ENCODE results near the gene ZNF416.
A peak's percentile ranks its signal among the peaks of the same experiment; 100 is the strongest.

Gene ZNF416

DNA sequence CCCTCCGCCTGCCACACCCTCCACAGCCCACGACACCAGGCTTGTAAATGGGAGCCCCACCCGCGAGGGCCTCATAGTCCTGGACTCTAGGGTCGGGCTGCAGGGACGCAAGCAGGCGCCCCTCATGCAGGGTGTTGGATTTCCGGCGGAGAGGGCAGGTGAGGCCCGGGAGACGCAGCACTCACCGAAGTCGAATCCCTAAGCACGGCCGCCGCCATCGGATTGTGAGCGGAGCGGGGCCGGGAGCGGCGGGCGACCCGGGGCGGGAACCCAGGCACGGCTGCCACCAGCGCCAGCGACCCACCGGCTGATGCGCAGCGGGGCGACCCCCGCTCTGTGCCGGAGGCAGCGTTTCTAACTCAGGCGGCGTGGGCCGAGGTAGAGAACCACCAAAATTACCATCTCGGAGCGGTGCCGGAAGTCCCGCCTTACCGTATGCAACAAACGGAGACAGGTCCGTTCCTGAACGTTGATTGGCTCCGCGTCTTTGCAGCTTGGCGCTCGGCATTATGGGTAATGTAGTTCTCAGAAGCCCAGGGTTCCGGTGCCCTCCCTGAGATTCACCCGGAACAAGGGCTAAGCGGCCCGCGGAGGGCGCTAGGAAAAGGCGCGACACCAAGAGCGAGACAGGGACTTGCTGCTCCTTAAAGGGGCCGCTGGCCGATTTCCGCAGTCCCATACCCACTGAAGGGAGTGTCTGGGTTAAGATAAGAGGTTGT is at the start of gene ZNF416:
Gene ZNF416 (minus strand): TSS at position 425 of the 719 bp plus-strand sequence. CDS start 207 bp downstream, at position 218.
- DNase-seq (ENCODE audit: low read depth) = peak; percentile 85

GRCh38 chr19:57623091-57623490 is 44.4 kb upstream of the ZNF416 start:
- no peak for DNase-seq (ENCODE audit: low read depth)

- DNase-seq (ENCODE audit: low read depth) = no peak
These were observed 42.1 kb upstream of the ZNF416 start for GRCh38 chr19:57620673-57621348.

DNA sequence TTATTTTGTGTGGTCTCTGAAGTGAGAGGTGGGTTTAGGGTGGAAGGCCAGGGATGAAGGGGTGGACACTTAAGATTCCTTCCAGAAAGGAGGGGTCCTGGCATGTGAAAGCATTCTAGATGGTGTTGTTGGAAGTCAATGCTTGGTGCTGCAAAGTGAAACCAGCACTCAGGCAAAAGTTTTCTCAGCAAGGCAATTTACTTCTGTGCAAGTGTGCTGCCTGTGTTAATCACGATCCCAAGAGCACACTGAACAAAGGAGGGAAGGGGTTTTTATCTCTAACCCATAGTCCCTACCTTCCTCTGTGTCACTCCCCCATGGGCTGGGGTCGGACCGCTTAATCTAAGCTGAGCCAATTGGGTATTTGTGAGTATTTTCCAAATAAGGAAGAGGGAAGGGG is 36.6 kb upstream of the ZNF416 start:
- no peak for DNase-seq (ENCODE audit: low read depth)

GRCh38 chr19:57613941-57614743 is 35.4 kb upstream of the ZNF416 start, which contains the start of gene ZNF134:
TSS of gene ZNF134 (plus strand) at chr19:57614242. CDS start at chr19:57619469, 5,227 bp downstream.
- DNase-seq (ENCODE audit: low read depth) = peak; percentile 79

DNA sequence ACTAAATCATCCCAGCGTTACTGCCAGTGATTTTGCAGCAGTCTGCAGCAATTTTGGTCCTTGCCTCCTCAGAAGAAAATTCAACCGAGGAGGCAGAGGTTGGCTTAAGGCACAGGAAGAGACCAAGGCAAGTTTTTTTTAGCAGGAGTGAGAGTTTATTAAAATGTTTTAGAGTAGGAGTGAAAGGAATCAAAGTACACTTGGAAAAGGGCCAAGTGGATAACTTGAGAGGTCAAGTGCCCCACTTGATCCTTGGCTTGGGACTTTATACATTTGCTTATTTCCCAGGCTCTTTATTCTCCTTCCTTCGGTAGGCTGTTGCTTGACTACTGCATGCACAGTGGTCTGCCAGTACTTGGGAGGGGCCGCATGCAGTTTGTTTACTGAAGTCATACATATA is 32.4 kb upstream of the ZNF416 start:
- DNase-seq (ENCODE audit: low read depth) = no peak

DNA sequence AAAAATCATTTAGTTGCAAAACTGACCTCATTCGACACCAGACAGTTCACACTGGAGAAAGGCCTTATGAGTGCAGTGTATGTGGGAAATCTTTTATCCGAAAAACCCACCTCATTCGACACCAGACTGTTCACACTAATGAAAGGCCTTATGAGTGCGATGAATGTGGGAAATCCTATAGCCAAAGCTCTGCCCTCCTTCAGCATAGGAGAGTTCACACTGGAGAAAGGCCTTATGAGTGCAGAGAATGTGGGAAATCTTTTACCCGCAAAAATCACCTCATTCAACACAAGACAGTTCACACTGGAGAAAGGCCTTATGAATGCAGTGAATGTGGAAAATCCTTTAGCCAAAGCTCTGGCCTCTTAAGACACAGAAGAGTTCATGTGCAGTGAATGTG is 28.2 kb upstream of the ZNF416 start:
- no peak for DNase-seq (ENCODE audit: low read depth)

- DNase-seq (ENCODE audit: low read depth) = peak; percentile 71
These were observed 21.2 kb upstream of the ZNF416 start, which contains the start of gene ZNF530 for GRCh38 chr19:57599761-57600383. TSS of gene ZNF530 (plus strand) at chr19:57599885. CDS start at chr19:57604346, 4,461 bp downstream.

GRCh38 chr19:57599377-57599760 is 20.7 kb upstream of the ZNF416 start:
- DNase-seq (ENCODE audit: low read depth) = no peak

GRCh38 chr19:57587529-57587928 is 8.8 kb upstream of the ZNF416 start:
- no peak for DNase-seq (ENCODE audit: low read depth)

DNA sequence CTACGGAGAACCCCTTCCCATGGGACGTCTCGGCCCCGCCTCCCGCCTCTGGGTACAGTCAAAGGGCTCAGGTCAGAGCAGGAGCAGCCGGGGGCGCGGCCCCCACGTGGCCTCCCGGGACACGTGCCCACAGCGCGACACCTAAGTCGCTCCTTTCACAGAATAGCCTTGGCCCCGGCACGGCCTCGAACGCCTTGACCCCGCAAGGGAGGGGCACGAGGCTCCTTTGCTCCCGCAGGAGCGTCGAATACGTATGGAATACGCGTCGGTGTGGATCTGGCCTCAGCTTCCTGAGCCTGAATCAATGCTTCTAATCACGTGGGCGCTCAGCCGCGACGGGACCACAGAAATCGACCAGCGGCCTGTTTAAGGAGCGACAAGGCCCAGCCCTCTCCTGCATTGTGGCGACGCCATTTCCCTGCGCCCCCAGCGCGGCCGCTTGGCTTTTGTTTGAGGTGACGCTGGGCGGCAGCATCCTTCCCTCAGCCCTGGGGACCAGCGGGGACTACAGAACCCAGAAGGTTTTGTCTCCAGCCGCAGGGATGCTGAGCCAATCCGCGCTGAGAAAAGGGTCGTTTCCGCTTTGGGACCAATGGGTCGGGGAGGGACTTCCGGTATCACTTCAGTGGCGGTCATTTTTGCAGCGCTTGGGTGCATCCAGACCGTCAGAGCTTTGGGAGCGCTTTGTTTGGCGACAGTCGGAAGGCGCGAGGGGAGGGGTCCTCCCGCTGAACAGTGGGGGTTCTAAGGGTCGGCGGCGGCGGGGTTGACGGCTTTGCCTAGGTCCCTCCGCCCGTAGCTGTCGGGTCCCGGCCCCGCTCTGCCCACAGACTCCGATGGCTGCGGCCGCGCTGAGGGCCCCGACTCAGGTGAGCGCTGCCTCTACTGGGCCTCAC is 5.1 kb upstream of the ZNF416 start, which contains the start of gene ZIK1:
Gene ZIK1 (plus strand): TSS at position 625 of the 896 bp plus-strand sequence. CDS start 212 bp downstream, at position 837.
- peak; percentile 74 for DNase-seq (ENCODE audit: low read depth)

GRCh38 chr19:57583104-57583520 is 4.4 kb upstream of the ZNF416 start:
- DNase-seq (ENCODE audit: low read depth) = no peak

GRCh38 chr19:57576661-57577060 is 2.0 kb downstream of the ZNF416 start:
- DNase-seq (ENCODE audit: low read depth) = no peak

DNA sequence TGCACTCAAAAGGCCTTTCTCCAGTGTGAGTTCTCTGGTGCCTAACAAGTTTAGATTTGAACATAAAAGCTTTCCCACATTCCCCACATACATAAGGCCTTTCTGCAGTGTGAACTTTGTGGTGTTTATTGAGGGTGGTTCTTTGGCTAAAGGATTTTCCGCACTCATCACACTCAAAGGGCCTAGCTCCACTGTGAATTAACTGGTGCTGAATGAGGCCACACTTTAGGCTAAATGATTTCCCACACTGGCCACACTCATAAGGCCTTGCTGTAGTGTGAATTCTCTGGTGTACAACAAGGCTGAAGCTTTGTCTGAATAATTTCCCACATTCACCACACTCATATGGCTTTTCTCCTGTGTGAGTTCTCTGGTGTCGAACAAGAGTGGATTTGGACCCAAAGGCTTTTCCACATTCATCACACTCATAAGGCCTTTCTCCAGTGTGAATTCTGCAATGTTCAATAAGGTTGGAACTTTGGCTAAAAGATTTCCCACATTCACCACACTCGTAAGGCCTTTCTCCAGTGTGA is 6.2 kb downstream of the ZNF416 start:
- no peak for DNase-seq (ENCODE audit: low read depth)

- no peak for DNase-seq (ENCODE audit: low read depth)
These were observed 8.0 kb downstream of the ZNF416 start for GRCh38 chr19:57570707-57571106.

DNA sequence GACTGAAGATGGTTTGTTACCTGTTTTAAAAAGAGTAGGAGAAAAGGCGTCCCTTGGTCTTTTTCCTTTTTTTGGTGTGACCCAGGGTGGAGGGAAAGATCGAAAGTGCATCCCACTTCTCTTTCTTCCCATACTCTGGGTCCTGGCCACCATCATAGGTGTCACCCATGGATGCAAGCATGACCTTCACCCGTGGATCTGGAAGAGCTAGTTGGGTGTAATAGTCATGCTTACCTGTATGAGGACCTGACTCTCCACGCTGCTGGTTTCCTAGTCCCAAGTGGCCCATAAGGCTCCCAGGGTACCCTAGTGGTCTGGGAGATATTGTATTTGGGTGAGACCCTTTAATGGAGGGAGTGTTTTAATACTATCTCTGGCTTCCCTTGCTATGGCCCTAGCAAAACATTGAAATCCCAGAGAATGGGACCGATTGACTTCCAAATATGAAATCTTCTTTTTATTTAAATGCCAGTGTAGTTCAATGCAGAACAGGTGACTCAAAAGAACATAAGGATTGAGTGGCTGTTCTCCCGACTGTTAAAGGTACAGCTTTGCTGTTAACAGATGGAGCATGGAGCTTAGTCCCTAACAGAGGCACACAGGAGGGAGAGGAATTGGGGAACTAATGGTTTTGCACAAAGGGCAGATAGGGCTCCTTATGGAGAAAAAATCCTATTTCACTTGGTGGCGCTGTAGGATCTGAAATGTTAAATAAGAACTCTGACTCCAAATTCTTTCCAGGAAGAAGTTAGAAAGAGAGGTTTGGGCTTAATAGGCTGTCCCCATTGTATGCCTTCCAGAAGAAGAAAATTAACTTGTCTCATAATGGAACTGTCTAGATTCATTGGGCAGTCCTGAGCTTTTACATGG is 12.1 kb downstream of the ZNF416 start:
- DNase-seq (ENCODE audit: low read depth) = no peak

- DNase-seq (ENCODE audit: low read depth) = no peak
These were observed 15.2 kb downstream of the ZNF416 start for GRCh38 chr19:57563547-57563946.

GRCh38 chr19:57560049-57560491 is 18.6 kb downstream of the ZNF416 start:
- no peak for DNase-seq (ENCODE audit: low read depth)

DNA sequence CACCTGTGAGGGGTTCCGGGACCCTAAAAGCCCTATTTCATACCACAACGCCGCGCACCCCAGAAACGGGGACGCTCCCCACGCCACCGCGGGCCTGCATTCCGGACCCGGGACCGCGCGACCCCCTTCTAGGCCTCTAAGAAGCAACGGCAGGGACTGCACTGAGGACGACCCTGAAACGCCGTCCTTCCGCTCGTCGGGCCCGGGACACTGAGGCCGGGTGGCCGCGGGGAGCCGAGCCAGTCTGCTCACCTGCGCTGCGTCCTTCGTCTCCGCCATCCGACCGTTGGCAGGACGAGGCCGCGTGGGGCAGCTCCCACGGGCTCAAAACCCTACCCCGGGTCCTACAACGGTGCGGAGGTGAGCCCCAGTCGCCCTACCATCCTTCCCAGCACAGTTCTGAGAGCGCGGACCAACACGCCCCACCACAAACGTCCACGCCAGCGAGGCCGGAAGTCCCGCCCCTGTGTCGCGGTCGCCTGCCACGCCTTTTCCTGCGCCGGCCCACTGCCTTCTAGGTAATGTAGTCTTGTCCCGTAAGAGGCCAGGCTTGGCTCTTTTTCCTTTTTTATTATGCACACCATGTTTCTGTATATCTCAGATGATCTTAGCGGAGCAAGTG is 19.2 kb downstream of the ZNF416 start, which contains the start of gene ZNF550:
Gene ZNF550 (minus strand): TSS at position 460 of the 622 bp plus-strand sequence. CDS start 181 bp downstream, at position 279.
- peak; percentile 78 for DNase-seq (ENCODE audit: low read depth)

All from stimulated activated CD8-positive, alpha-beta memory T cell treated with anti-CD3 and anti-CD28 coated beads, Interleukin-12 subunit alpha, Interleukin-12 subunit beta, amount 100 ng/mL, for 4 hours (primary cell).